Loucy (cell line): ENCODE results near the gene GRIPAP1.

Experiments
- H2AFZ ChIP-seq: fragments of 200-600 bp; sonication (generic); 2 replicates; pipeline ENCODE4 v1.6.0; 2016; ENCODE audit warnings: antibody characterized with exemption, mild to moderate bottlenecking, low read length, moderate library complexity
- H3F3A ChIP-seq: fragments of 200-600 bp; 2 replicates; pipeline ENCODE4 v1.6.0; 2016; ENCODE audit warnings: antibody characterized with exemption, low read depth, mild to moderate bottlenecking
- H3K27me3 ChIP-seq: fragments of 200-600 bp; sonication (generic); 2 replicates; pipeline ENCODE4 v1.6.1; 2014; ENCODE audit warnings: low read length, mild to moderate bottlenecking; ENCODE audit not compliant: insufficient read depth, poor library complexity, severe bottlenecking
- H3K36me3 ChIP-seq: fragments of 200-600 bp; sonication (generic); 2 replicates; pipeline ENCODE4 v1.6.1; 2016; ENCODE audit warnings: low read length; ENCODE audit not compliant: insufficient read depth
- H3K4me1 ChIP-seq: fragments of 200-600 bp; sonication (generic); 2 replicates; pipeline ENCODE4 v1.5.1; 2014; ENCODE audit warnings: low read length, mild to moderate bottlenecking; ENCODE audit not compliant: insufficient read depth, poor library complexity, severe bottlenecking
- H3K4me2 ChIP-seq: fragments of 200-600 bp; sonication (generic); 2 replicates; pipeline ENCODE4 v1.6.0; 2014; ENCODE audit warnings: antibody characterized with exemption, low read length, low read depth, mild to moderate bottlenecking; ENCODE audit not compliant: poor library complexity, severe bottlenecking
- H3K4me3 ChIP-seq: fragments of 200-600 bp; sonication (generic); 2 replicates; pipeline ENCODE4 v1.5.1; 2014; ENCODE audit warnings: low read length, mild to moderate bottlenecking, mixed read lengths; ENCODE audit not compliant: poor library complexity, severe bottlenecking
- H3K79me2 ChIP-seq: fragments of 200-600 bp; sonication (generic); 2 replicates; pipeline ENCODE4 v1.6.1; 2014; ENCODE audit warnings: low read length; ENCODE audit not compliant: insufficient read depth
- H3K9ac ChIP-seq: fragments of 200-600 bp; sonication (generic); 2 replicates; pipeline ENCODE4 v1.6.0; 2014; ENCODE audit warnings: mild to moderate bottlenecking, low read depth, low read length, moderate library complexity; ENCODE audit not compliant: poor library complexity, severe bottlenecking
- H3K9me2 ChIP-seq: fragments of 200-600 bp; sonication (generic); replicated peaks from 2 replicates; pipeline ENCODE4 v1.6.1; 2016; ENCODE audit warnings: low read depth, low read length, mixed read lengths
- H3K9me3 ChIP-seq: fragments of 200-600 bp; sonication (generic); 2 replicates; pipeline ENCODE4 v1.6.1; 2014; ENCODE audit warnings: mild to moderate bottlenecking, antibody characterized with exemption, low read length, low read depth; ENCODE audit not compliant: insufficient read depth
- H4K20me1 ChIP-seq: fragments of 200-600 bp; sonication (generic); 2 replicates; pipeline ENCODE4 v1.6.0; 2014; ENCODE audit warnings: antibody characterized with exemption, low read length, mild to moderate bottlenecking; ENCODE audit not compliant: insufficient read depth, poor library complexity, severe bottlenecking
- EZH2phosphoT487 ChIP-seq: fragments of 200-600 bp; IDR thresholded peaks from 2 replicates; pipeline ENCODE4 v1.6.1; 2018; ENCODE audit warnings: antibody characterized with exemption, mild to moderate bottlenecking, moderate library complexity, borderline replicate concordance
- TF ChIP-seq, protein P1 (sequence below): fragments of 200-600 bp; sonication (generic); conservative IDR thresholded peaks from 2 replicates; pipeline ENCODE4 v1.5.1; 2014; ENCODE audit warnings: mild to moderate bottlenecking, antibody characterized with exemption, low read length

Gene GRIPAP1

DNA sequence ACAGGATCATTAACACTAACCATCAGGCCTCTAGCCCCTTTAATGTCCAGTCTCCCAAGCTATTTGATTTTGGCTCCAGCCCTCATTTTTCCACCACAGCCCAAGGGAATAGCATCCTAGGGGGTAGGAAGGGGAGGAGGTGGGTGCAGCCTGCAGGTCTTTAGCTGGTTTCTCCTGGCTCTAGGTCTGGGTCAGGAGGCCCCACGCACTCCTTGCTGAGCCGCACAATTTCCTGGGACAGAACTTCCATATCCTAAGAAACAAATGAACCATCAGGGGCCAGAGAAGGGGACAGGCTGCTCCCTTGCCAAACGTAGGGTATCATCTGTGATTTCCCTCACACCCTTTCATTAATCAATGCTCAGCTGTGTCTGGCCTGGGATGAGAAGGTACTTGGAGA, 28.0 kb downstream of the GRIPAP1 start:
- Histone ChIP-seq H3K4me1 (no peaks in the 10 kb centered on the region), H3K9ac (no peak overlapping the region), H3K9me3 (no peaks in the 10 kb centered on the region), H3K4me2 (no peak overlapping the region), H3K4me3 (no peak overlapping the region), H3K79me2 (no peaks in the 10 kb centered on the region), H3F3A (no peaks in the 10 kb centered on the region), H3K36me3 (peaks cover 10% of the 10 kb centered on the region; the same call in 1 of the 2 replicates), H3K27me3 (no peaks in the 10 kb centered on the region), H4K20me1 (no peaks in the 10 kb centered on the region), H3K9me2 (no peaks in the 10 kb centered on the region), H2AFZ (no peak overlapping the region)
- no peak for TF ChIP-seq EZH2phosphoT487
- TF ChIP-seq, protein P1, sequence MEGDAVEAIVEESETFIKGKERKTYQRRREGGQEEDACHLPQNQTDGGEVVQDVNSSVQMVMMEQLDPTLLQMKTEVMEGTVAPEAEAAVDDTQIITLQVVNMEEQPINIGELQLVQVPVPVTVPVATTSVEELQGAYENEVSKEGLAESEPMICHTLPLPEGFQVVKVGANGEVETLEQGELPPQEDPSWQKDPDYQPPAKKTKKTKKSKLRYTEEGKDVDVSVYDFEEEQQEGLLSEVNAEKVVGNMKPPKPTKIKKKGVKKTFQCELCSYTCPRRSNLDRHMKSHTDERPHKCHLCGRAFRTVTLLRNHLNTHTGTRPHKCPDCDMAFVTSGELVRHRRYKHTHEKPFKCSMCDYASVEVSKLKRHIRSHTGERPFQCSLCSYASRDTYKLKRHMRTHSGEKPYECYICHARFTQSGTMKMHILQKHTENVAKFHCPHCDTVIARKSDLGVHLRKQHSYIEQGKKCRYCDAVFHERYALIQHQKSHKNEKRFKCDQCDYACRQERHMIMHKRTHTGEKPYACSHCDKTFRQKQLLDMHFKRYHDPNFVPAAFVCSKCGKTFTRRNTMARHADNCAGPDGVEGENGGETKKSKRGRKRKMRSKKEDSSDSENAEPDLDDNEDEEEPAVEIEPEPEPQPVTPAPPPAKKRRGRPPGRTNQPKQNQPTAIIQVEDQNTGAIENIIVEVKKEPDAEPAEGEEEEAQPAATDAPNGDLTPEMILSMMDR = no peak

DNA sequence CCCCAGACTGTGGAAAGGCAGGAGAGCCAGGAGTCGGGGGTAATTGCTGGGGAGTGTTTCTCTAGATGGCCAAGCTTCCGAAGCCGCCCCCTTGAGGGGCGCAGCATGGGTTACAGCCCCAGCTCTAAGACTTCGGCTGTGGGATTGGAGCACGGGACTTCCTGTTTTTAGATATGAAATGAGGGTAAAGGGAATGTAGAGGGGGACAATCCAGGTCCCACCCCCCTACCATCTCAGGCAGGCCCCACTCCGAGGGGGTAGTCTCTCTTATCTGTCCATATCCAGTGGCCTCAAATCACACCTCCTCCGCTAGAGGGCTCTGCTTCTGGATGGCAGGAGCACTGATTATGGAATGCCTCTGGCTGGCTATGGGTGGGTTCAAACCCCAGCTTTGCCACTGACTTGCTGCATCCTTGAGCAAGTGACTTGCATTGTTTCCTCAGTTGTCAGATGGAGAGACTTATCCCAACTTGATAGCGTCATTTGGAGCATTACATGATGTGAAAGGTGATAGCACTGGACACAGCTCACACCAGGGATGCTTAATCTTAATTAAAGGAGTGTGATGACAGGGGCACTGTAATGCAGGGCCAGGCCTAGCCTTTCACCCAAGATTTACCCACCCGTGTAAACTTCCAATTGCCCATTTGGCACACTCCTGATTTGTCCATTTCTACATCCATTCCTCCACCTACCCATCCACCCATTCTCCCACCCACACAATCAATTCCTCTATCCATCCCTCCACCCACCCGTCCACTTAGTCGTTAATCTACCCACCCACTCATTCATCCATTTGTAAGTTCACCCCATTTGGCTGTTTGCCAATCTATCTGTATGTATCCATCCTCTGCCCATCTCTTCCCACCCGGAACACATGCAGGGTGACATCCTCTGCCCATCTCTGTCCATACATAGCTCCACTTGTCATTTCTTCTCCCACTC, 29.6 kb downstream of the GRIPAP1 start:
- H4K20me1 ChIP-seq = no peaks in the 10 kb centered on the region
- H2AFZ ChIP-seq = no peak overlapping the region
- H3K79me2 ChIP-seq = no peaks in the 10 kb centered on the region
- no peaks in the 10 kb centered on the region for H3K9me3 ChIP-seq
- H3K9ac ChIP-seq = no peak overlapping the region
- H3K9me2 ChIP-seq = no peaks in the 10 kb centered on the region
- no peaks in the 10 kb centered on the region for H3F3A ChIP-seq
- no peaks in the 10 kb centered on the region for H3K4me1 ChIP-seq
- H3K27me3 ChIP-seq = no peaks in the 10 kb centered on the region
- no peak overlapping the region for H3K4me3 ChIP-seq
- H3K36me3 ChIP-seq = peaks cover 2% of the 10 kb centered on the region; the same call in 1 of the 2 replicates
- H3K4me2 ChIP-seq = no peak overlapping the region
- TF ChIP-seq, protein P1 = peak; percentile 45
- TF ChIP-seq EZH2phosphoT487 = no peak

DNA sequence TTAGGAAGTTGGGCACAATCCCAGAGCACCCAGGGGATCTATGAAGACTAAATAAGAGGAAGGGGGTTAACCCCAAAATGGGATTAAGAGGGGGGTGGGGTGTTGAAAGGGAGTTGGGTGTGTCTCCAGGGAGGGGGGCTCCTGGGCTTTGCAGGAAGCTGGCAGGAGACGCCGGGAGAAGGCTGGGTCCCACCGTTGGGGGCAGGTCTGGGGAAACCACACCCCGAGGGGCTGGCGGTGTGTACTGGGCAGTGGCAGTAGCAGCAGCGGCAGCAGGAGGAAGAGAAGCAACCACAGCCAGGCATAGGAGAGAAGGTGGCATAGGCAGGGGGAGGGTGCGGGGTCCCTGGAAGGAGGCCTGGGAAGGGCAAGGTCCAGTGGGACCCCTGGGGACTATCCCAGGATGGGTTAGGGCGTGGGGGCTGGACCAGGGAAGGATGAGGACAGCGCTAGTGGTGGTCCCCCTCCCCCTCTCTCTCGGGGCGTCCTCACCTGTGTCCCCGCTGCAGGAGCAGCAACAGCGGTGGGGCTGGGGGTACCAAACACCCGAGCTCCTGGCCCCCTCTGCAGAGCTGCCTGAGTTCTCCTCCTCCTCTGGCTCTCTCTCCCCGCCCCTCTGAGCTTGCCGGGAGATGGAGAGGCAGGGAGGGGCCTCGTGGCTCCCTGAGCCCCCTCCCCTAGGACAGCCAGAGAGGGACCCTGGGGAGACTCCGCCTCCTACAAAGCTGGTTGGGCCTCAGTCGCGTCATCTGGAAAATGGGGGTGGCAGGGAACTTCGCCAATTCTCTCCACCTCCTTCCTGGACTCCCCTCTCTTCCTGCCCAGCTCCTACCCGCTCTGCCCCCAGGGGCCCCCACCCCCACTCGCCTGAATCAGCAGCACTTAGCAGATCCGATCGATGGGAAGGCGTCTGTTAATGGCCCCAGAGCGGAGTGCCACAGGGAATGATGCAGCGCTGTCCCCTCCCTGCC, 30.5 kb downstream of the GRIPAP1 start, which contains the start of gene KCND1:
KCND1 (minus strand) TSS at position 596 of the 971 bp plus-strand sequence. CDS start 1,573 bp downstream, outside the sequence.
- no peak within 1 kb of the TSS for H3K9ac ChIP-seq
- H3K36me3 ChIP-seq = no peaks in the 10 kb centered on the region
- no peaks in the 10 kb centered on the region for H3K9me3 ChIP-seq
- no peaks in the 10 kb centered on the region for H3K79me2 ChIP-seq
- no peak within 1 kb of the TSS for H2AFZ ChIP-seq
- no peak within 1 kb of the TSS for H3K4me2 ChIP-seq
- H3K4me3 ChIP-seq = no peak within 1 kb of the TSS
- H3K9me2 ChIP-seq = no peaks in the 10 kb centered on the region
- no peak for TF ChIP-seq EZH2phosphoT487
- TF ChIP-seq, protein P1 = no peak
- H4K20me1 ChIP-seq = no peaks in the 10 kb centered on the region
- no peaks in the 10 kb centered on the region for H3K27me3 ChIP-seq
- H3K4me1 ChIP-seq = no peaks in the 10 kb centered on the region
- H3F3A ChIP-seq = no peaks in the 10 kb centered on the region
